Ovary (tissue), 9 donors: Measurements from ENCODE around the gene LRIG1. TPM values are rescaled to one million over a fixed set of nuclear protein-coding genes. Genes with fewer than 3 reads are reported as not detected.

Source experiments
- DNase-seq, 5 donors: peaks; one replicate each; pipeline ENCODE4 v3.0.0-alpha.2; 2019 to 2020
- H3K27ac ChIP-seq, 2 donors: fragments of 200-600 bp; one replicate each; pipeline versions ENCODE4 v1.5.1 to v1.8.0; 2019 to 2022
- H3K27me3 ChIP-seq: fragments of 200-600 bp; one replicate; pipeline ENCODE4 v1.8.0; 2022
- H3K36me3 ChIP-seq: fragments of 200-600 bp; sonication (generic); one replicate; pipeline ENCODE4 v1.5.1; 2019
- H3K4me1 ChIP-seq: one replicate; pipeline ENCODE4 v1.8.1; 2013; ENCODE audit warnings: mild to moderate bottlenecking, moderate library complexity; ENCODE audit not compliant: insufficient read depth
- H3K4me3 ChIP-seq: fragments of 200-600 bp; sonication (generic); one replicate; pipeline ENCODE4 v1.5.1; 2017
- H3K9me3 ChIP-seq, 2 donors: fragments of 200-600 bp in 1 of 2; sonication (generic) in 1 of 2; one replicate each; pipeline versions ENCODE4 v1.5.1 to v1.8.1; 2013 to 2019; ENCODE audit warnings: mild to moderate bottlenecking in 1 of 2, moderate library complexity in 1 of 2
- EP300 ChIP-seq: sonication (generic); formaldehyde crosslinking; IDR thresholded peaks from one replicate; pipeline ENCODE4 v1.6.1; 2017; ENCODE audit warnings: antibody characterized with exemption
- POLR2A ChIP-seq: fragments of 450-650 bp; IDR thresholded peaks from one replicate; pipeline ENCODE4 v1.6.1; 2017; ENCODE audit warnings: antibody characterized with exemption, mild to moderate bottlenecking, moderate library complexity
- WGBS, 3 donors: extraction: QIAGEN DNeasy Blood & Tissue Kit in 1 of 3; methylation state at CpG; one replicate each; pipeline versions ENCODE4 v1.1.5 to v1.1.7; 2013 to 2017; 5-methylcytosine and 5-hydroxymethylcytosine counted together
- intact Hi-C, 4 donors: fragments of 100-400 bp; cut with DNase I; formaldehyde crosslinking; loops; one replicate each; pipeline versions ENCODE4 v1.11.0 to v1.15.1; 2022 to 2023
- polyA plus RNA-seq, 2 donors: library from polyadenylated mRNA; stranded (reverse); fragments of 200-250 nt in 1 of 2; fragments of 350-450 nt in 1 of 2; fragmentation: Illumina TruSeq in 1 of 2; extraction: RNeasy Lipid Tissue Mini Kit (QIAGEN cat#74804) in 1 of 2; gene quantifications; one replicate each; pipeline ENCODE4 v1.2.3, GENCODE V29; 2013 to 2014
- total RNA-seq, 7 donors: library from RNA; depleted of rRNA in 2 of 7; stranded (reverse); fragments of >200 nt in 2 of 7; fragmentation: NEBNext Ultra II Directional in 3 of 7; extraction: Animal tissue kit (Norgen Biotek cat#: 25700) in 3 of 7; gene quantifications; one replicate each; pipeline versions ENCODE4 v1.1.0 to v1.2.4, GENCODE V29; 2016 to 2023
- TF ChIP-seq, protein P1 (sequence below), 3 donors: fragments of 450-650 bp in 2 of 3; fragments of 200-600 bp in 1 of 3; IDR thresholded peaks; one replicate each; pipeline versions ENCODE4 v1.5.1 to v1.8.0; 2016 to 2022; ENCODE audit warnings: antibody characterized with exemption in 3 of 3, mild to moderate bottlenecking in 1 of 3
- donor health status: DM: no; HTN: no; CAD: no; lungs with moderate emphysema.
- donor health status: DM: no; HTN: no; CAD: no.
- donor health status: Bipolar disorder and iron deficiency.
- donor health status: DM: yes; HTN: yes; CAD: no.
- donor health status: DM: no; HTN: no; CAD: no.
- donor health status: DM: yes; HTN: yes; CAD: no.

LRIG1 gene
- total and polyA plus RNA-seq, 9 donors, result 29.1 to 64.8 (median 42.6) TPM

DNA sequence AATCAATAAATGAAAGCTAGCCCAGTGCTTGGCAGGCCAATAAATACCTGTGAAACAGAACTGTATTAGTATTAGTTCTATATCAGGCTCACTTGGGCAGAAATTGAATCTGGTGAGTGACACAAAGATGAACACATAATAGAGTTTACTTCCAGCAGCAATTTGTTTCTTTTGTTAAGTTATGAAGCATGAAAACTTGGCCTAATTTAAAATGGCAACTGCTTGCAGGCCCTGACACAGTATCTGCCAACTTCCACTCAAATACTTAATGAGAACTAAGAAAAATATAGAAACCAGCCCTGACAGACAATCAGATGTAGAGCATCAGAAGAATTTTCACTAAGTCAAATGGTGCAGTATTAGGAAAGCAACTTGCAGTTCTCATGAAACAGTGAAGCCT, 37.6 kb upstream of the LRIG1 start:
- TF ChIP-seq, protein P1, sequence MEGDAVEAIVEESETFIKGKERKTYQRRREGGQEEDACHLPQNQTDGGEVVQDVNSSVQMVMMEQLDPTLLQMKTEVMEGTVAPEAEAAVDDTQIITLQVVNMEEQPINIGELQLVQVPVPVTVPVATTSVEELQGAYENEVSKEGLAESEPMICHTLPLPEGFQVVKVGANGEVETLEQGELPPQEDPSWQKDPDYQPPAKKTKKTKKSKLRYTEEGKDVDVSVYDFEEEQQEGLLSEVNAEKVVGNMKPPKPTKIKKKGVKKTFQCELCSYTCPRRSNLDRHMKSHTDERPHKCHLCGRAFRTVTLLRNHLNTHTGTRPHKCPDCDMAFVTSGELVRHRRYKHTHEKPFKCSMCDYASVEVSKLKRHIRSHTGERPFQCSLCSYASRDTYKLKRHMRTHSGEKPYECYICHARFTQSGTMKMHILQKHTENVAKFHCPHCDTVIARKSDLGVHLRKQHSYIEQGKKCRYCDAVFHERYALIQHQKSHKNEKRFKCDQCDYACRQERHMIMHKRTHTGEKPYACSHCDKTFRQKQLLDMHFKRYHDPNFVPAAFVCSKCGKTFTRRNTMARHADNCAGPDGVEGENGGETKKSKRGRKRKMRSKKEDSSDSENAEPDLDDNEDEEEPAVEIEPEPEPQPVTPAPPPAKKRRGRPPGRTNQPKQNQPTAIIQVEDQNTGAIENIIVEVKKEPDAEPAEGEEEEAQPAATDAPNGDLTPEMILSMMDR (IDR thresholded peaks at IDR 0.05), result no peak
- no peak for TF ChIP-seq EP300
- no peak for TF ChIP-seq POLR2A
- Histone ChIP-seq H3K4me1 (no peaks in the 10 kb centered on the region), H3K4me3 (no peak overlapping the region), H3K36me3 (no peaks in the 10 kb centered on the region), H3K27ac (no peak overlapping the region), H3K27me3 (no peaks in the 10 kb centered on the region), H3K9me3 (no peaks in the 10 kb centered on the region)
- no peak for DNase-seq
- intact Hi-C loops, result no loop called here

DNA sequence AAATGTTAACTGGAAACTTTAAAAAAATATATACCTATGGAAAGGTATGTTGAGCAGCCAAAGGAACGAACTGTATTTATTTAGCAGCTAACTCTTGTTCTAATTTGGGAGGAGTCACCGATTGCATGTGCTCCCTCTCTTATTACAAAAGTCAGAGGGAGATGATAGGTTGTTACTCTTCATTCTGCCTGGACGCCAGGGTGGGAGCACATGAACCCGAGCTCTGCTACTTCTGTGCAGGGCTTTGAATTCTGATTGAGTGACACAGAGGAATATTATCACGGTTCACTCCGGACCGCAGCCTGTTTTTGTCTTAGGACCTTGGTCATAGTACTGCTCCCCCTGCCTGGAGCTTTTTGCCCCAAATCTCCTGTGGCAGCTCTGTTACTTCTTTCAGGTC, 36.9 kb upstream of the LRIG1 start:
- no peak overlapping the region for H3K27ac ChIP-seq
- DNase-seq, result no peak
- no peaks in the 10 kb centered on the region for H3K36me3 ChIP-seq
- intact Hi-C loops, result no loop called here
- H3K9me3 ChIP-seq, result no peaks in the 10 kb centered on the region
- 93 to 95% (median 94%) methylated on average over 7 of the region's 7 CpGs for WGBS, 3 donors
- H3K4me3 ChIP-seq, result no peak overlapping the region
- TF ChIP-seq POLR2A (no peak), EP300 (no peak)
- TF ChIP-seq, protein P1 (IDR thresholded peaks at IDR 0.05), result no peak
- no peaks in the 10 kb centered on the region for H3K27me3 ChIP-seq
- no peaks in the 10 kb centered on the region for H3K4me1 ChIP-seq

GRCh38 chr3:66536791-66537190, 36.0 kb upstream of the LRIG1 start:
- H3K27ac ChIP-seq, result no peak overlapping the region
- H3K4me1 ChIP-seq, result no peaks in the 10 kb centered on the region
- no peak overlapping the region for H3K4me3 ChIP-seq
- H3K36me3 ChIP-seq, result no peaks in the 10 kb centered on the region
- H3K27me3 ChIP-seq, result no peaks in the 10 kb centered on the region
- TF ChIP-seq POLR2A (no peak), EP300 (no peak)
- TF ChIP-seq, protein P1 (IDR thresholded peaks at IDR 0.05), result no peak
- H3K9me3 ChIP-seq, result no peaks in the 10 kb centered on the region
- intact Hi-C loops, result no loop called here
- no peak for DNase-seq
- WGBS, 3 donors, result 95 to 98% (median 96%) methylated on average over 2 of the region's 2 CpGs

- WGBS, 3 donors, result 49 to 61% (median 56%) methylated on average over 6 of the region's 6 CpGs
- no peak overlapping the region for H3K4me3 ChIP-seq
- H3K27ac ChIP-seq, result no peak overlapping the region
- intact Hi-C loops, result no loop called here
- TF ChIP-seq, protein P1 (IDR thresholded peaks at IDR 0.05), result no peak
- TF ChIP-seq POLR2A (no peak), EP300 (no peak)
- no peak for DNase-seq
- H3K9me3 ChIP-seq, result no peaks in the 10 kb centered on the region
- H3K36me3 ChIP-seq, result no peaks in the 10 kb centered on the region
- no peaks in the 10 kb centered on the region for H3K4me1 ChIP-seq
- no peaks in the 10 kb centered on the region for H3K27me3 ChIP-seq
Observed at GRCh38 chr3:66534304-66534845, 33.6 kb upstream of the LRIG1 start.
